HG03575 (cell line): ENCODE results near the gene CMPK1.

ENCODE experiments used
- ATAC-seq: cut with Tn5 transposase; IDR thresholded peaks from one replicate; pipeline ENCODE4 v1.9.1; 2021; ENCODE audit not compliant: unreplicated experiment, insufficient number of reproducible peaks, low FRiP score; ENCODE audit errors: extremely low read depth

Gene CMPK1

DNA sequence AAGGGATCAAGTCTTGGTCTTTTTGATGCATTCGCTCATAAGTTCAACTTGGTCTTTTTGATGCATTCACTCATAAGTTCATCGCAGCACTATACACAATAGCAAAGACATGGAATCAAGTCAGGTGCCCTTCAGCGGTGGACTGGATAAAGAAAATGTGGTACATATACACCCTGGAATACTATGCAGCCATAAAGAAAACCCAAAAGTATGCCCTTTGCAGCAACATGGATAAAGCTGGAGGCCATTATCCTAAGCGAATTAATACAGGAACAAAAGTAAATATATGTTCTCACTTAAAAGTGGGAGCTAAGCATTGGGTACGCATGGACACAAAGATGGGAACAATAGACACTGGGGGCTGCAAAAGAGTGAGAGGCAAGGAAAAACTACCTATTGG, 52.7 kb downstream of the CMPK1 start:
- no peak for ATAC-seq

- ATAC-seq = no peak
Observed at GRCh38 chr1:47388030-47388890, 54.7 kb downstream of the CMPK1 start.

DNA sequence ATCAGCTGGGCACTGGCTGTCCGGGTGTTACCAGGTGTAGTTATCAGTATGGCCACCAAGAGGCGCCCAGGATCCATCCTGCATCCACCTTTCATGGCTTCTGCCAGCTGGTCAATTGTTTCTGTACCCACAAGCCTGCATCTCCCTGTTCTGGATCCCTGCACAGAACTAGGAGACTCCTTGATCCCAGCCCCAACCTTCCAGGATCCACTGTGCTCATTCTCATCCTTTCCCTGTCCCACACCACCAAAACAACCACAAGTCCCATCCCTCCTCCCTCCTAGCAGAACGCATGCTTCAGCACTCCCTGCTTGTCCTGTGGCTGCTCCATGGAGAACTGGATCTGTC, 55.3 kb downstream of the CMPK1 start:
- no peak for ATAC-seq

GRCh38 chr1:47389731-47390130, 56.1 kb downstream of the CMPK1 start:
- ATAC-seq = no peak

DNA sequence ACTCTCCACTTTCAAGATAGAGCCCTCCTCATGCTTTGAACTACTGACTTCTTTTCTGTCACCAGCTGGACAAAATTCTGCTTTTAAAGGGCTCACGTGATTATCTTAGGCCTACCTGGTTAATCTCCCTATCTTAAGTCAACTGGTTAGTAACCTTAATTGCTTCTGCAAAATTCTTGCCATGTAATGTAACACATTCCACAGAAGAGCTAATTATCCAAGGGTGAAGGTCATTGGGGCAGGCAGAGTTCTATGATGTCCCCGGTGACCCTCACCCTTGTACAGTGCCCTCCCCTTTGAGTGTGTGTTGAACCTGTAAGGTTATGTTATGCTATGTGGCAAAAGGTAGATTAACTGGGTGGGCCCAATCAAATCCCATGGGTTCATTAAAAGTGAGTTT, 57.3 kb downstream of the CMPK1 start:
- no peak for ATAC-seq

- ATAC-seq = no peak
Observed at GRCh38 chr1:47393141-47393540, 59.6 kb downstream of the CMPK1 start.

DNA sequence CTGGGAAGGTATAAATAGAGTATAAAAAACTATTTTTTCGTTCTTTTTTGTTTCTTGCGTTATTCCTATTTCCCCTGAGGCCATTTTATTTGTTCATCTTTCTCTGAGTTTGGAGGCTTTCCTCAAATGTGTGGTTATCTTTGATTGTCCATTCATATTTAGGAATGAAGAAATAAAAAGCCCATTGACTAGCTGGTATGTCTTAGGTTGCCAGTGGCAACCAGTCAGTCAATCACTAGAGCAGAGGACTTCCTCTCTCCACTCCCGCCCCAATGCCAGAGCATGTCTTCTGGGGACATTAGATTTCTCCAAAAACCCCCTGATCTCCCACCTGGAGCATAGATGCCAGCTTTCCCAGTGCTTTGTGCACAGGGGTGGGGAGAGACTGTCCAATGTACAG, 61.8 kb downstream of the CMPK1 start:
- no peak for ATAC-seq

DNA sequence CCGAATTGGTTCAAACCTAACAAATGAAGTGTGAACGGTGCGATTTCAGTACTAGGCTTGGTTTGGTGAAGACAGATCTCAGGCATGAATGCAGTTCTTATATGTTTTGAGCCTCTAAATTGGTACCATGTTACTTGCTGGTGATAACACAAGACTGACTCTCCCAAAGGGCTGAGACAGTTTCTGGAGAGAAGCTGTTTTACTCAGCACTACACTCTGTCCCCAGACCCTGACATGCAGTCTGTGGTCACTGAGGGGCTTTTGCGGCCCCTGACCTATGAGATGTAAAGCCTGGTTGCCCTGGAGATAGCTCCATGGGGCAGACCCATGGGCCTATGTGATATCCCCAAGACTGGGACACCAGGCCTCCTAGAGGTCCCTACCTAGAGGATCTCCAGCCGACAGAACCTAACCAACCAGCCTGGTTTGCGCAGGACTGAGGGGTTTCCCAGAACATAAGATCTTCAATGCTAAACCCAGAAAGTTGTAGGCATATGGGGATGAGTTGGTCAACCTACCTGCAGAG, 63.1 kb downstream of the CMPK1 start:
- no peak for ATAC-seq

- ATAC-seq = no peak
Observed at GRCh38 chr1:47399138-47399845, 65.7 kb downstream of the CMPK1 start.

- ATAC-seq = no peak
Observed at GRCh38 chr1:47399846-47400155, 66.2 kb downstream of the CMPK1 start.

- ATAC-seq = no peak
Observed at GRCh38 chr1:47401761-47402160, 68.2 kb downstream of the CMPK1 start.

- ATAC-seq = no peak
Observed at GRCh38 chr1:47402591-47402990, 69.0 kb downstream of the CMPK1 start.

DNA sequence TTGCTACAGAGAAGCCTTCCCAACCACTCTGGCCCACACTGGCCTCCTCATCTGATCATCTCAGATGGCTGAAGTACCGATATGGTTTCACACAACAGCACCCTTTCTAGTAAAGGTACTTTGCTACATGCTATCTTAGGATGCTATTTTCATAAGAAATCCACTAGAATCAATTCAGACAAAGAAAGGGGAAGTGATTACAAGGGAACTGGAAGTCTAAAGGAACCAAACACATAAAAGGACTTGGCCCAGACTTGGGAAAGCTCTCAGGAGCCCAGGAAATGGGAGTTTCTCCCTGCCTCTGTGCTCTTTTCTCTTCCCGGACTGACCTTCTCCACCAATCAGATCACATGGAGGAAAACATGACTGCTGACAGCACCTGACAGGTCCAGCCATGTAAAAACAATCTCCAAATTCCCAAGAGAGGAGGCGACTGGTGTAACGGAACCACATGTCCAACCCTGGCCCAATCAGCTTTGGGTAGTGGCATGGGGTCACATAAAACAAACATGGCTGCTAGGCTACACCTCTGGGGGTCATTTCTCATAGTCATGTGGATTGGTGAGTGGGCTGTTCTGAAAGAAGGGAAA, 69.8 kb downstream of the CMPK1 start:
- no peak for ATAC-seq

GRCh38 chr1:47405697-47406096, 72.1 kb downstream of the CMPK1 start:
- ATAC-seq = no peak

GRCh38 chr1:47406966-47407365, 73.4 kb downstream of the CMPK1 start:
- no peak for ATAC-seq

- no peak for ATAC-seq
Observed at GRCh38 chr1:47407481-47407880, 73.9 kb downstream of the CMPK1 start.

DNA sequence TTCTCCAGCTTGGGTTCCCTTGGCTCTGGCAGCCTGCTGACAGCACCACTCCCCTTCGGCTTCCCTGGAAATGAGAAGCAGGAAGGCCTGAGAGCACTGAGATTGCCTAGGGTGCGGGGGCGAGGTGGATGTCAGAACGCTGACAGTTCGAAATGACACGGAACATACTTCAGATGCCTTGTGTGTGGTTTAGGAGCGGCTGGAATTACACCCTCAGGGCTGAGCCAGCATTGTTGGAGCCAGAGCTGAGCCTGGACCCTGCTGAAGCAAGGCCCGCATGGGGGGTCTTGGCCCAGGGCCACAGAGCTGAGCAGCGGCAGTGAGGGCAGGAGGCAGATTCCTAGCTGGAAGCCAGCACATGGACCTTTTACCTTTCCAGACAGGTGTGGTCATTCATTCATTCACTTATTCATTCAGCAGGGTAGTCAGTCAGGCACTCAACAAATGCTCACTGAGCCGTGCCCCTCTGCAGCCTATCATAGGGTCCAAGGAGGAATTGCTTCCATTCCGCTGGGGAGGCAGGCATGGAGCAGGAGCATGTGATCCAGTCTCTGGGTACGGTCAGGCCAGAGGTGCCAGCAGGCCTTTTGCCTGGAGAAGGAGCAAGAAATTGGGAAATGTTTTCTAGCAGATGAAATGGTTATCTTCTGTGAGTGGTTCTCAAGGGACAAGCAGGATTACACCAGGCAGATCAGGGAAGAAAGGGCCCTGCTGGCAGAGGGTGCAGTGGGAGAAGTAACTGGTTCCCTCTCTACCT, 75.9 kb downstream of the CMPK1 start:
- no peak for ATAC-seq

- ATAC-seq = no peak
Observed at GRCh38 chr1:47410068-47410455, 76.5 kb downstream of the CMPK1 start.

DNA sequence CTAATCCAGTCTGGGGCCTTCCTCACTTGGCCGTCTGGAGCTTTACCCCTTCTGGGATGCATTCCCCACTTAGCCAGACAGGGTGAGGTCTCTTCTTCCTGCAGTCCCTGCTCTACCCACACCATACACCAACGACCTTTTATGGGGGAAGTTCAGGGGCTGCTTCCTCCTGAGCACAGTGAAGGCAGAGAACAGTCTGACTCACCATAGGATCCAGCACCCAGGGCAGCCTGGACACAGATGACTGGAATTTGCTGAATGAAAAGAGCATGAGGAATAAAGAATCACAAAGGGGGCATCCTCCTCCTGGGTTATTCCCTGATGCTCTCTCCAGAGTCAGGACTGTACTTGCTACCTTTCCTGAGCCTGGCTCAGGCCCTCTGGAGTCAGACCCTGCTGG, 77.8 kb downstream of the CMPK1 start:
- no peak for ATAC-seq
